LNCAP (cell line): ENCODE results near the gene SOX1.

Experiments
- CTCF ChIP-seq: fragments of 450-650 bp; IDR thresholded peaks from 2 replicates; pipeline ENCODE4 v1.5.1; 2017; ENCODE audit warnings: mild to moderate bottlenecking

Gene SOX1

GRCh38 chr13:112063807-112064206 lies 3.1 kb upstream of the SOX1 start:
- no peak for TF ChIP-seq CTCF

- TF ChIP-seq CTCF, result no peak
Observed at GRCh38 chr13:112064222-112064621, 2.7 kb upstream of the SOX1 start.

GRCh38 chr13:112065521-112065866 lies 1.5 kb upstream of the SOX1 start:
- TF ChIP-seq CTCF, result no peak

- no peak for TF ChIP-seq CTCF
Observed at GRCh38 chr13:112065867-112066623, 904 bp upstream of the SOX1 start.

GRCh38 chr13:112066624-112067004 lies 335 bp upstream of the SOX1 start:
- no peak for TF ChIP-seq CTCF

- TF ChIP-seq CTCF, result no peak
Observed at GRCh38 chr13:112067871-112068539, 1.1 kb downstream of the SOX1 start.

- TF ChIP-seq CTCF, result no peak
Observed at GRCh38 chr13:112068540-112069060, 1.7 kb downstream of the SOX1 start.
